ENCODE results near the gene PDE6B. TPM values are rescaled to one million over a fixed set of nuclear protein-coding genes. Genes with fewer than 3 reads are reported as not detected.

Gene PDE6B
- total RNA-seq, 4 donors from 2014 or later = 2.2 to 5.8 (median 4.4) TPM

GRCh38 chr4:657338-657833 lies 32.0 kb downstream of the PDE6B start:
- intact Hi-C loops (cut with DNase I) = no loop called here
- DNase-seq (ENCODE audit: extremely low spot score) = no peak
- 81% methylated on average over 16 of the region's 23 CpGs for WGBS

GRCh38 chr4:657834-658667 lies 32.7 kb downstream of the PDE6B start:
- peaks cover 0 to 43% (median 0%) of the 10 kb centered on the region in 4 donors for H3K27me3 ChIP-seq
- H3K27ac ChIP-seq (replicated peaks in 1 of 4) = no peak overlapping the region
- TF ChIP-seq CTCF (IDR thresholded peaks at IDR 0.05) (no peak), POLR2A (IDR thresholded peaks at IDR 0.05; ENCODE audit: low read depth) (no peak), POLR2AphosphoS5 (IDR thresholded peaks at IDR 0.05) (no peak), EP300 (IDR thresholded peaks at IDR 0.05) (no peak)
- peaks cover 0 to 3% (median 2%) of the 10 kb centered on the region in 4 donors for H3K4me1 ChIP-seq
- intact Hi-C loops (cut with DNase I) = no loop called here
- H3K4me3 ChIP-seq = no peak overlapping the region
- H3K36me3 ChIP-seq = no peaks in the 10 kb centered on the region
- no peak for DNase-seq (ENCODE audit: extremely low spot score)
- no peaks in the 10 kb centered on the region for H3K9me3 ChIP-seq
- WGBS = 82% methylated on average over 4 of the region's 27 CpGs

More at GRCh38 chr4:657338-657833, 32.0 kb downstream of the PDE6B start:
- no peak overlapping the region for H3K27ac ChIP-seq (replicated peaks in 1 of 4)
- peaks cover 0 to 41% (median 0%) of the 10 kb centered on the region in 4 donors for H3K27me3 ChIP-seq
- H3K9me3 ChIP-seq = no peaks in the 10 kb centered on the region
- TF ChIP-seq EP300 (IDR thresholded peaks at IDR 0.05) (no peak), POLR2A (IDR thresholded peaks at IDR 0.05; ENCODE audit: low read depth) (no peak), CTCF (IDR thresholded peaks at IDR 0.05) (no peak), POLR2AphosphoS5 (IDR thresholded peaks at IDR 0.05) (no peak)
- no peaks in the 10 kb centered on the region for H3K4me1 ChIP-seq
- H3K4me3 ChIP-seq = no peak overlapping the region
- no peaks in the 10 kb centered on the region for H3K36me3 ChIP-seq

- H3K27me3 ChIP-seq = peaks cover 0 to 43% (median 0%) of the 10 kb centered on the region in 4 donors
- no peak overlapping the region for H3K27ac ChIP-seq (replicated peaks in 1 of 4)
- intact Hi-C loops (cut with DNase I) = no loop called here
- H3K9me3 ChIP-seq = no peaks in the 10 kb centered on the region
- 91% methylated on average over 30 of the region's 32 CpGs for WGBS
- H3K36me3 ChIP-seq = no peaks in the 10 kb centered on the region
- TF ChIP-seq CTCF (IDR thresholded peaks at IDR 0.05) (no peak), POLR2AphosphoS5 (IDR thresholded peaks at IDR 0.05) (no peak)
- H3K4me1 ChIP-seq = peaks cover 5 to 12% (median 12%) of the 10 kb centered on the region in 4 donors
- H3K4me3 ChIP-seq = no peak overlapping the region
- no peak for DNase-seq (ENCODE audit: extremely low spot score)
These were observed 33.6 kb downstream of the PDE6B start for GRCh38 chr4:658681-659667.

GRCh38 chr4:659851-660250 lies 34.5 kb downstream of the PDE6B start:
- Histone ChIP-seq H3K36me3 (no peaks in the 10 kb centered on the region), H3K27ac (replicated peaks in 1 of 4) (no peak overlapping the region), H3K9me3 (no peaks in the 10 kb centered on the region), H3K27me3 (peaks cover 0 to 43% (median 0%) of the 10 kb centered on the region in 4 donors), H3K4me1 (peaks cover 5 to 20% (median 18%) of the 10 kb centered on the region in 4 donors), H3K4me3 (no peak overlapping the region)
- WGBS = 94% methylated on average over 6 of the region's 8 CpGs
- intact Hi-C loops (cut with DNase I) = no loop called here
- no peak for TF ChIP-seq POLR2AphosphoS5 (IDR thresholded peaks at IDR 0.05)
- no peak for TF ChIP-seq EP300 (IDR thresholded peaks at IDR 0.05)
- no peak for TF ChIP-seq CTCF (IDR thresholded peaks at IDR 0.05)
- no peak for TF ChIP-seq POLR2A (IDR thresholded peaks at IDR 0.05; ENCODE audit: low read depth)
- no peak for DNase-seq (ENCODE audit: extremely low spot score)

All from esophagus muscularis mucosa (tissue), 4 donors.